HepG2 (cell line): Measurements from ENCODE around the gene UBP1. TPM values are rescaled to one million over a fixed set of nuclear protein-coding genes. Genes with fewer than 3 reads are reported as not detected.

Experiments used
- HOMEZ ChIP-seq: IDR thresholded peaks from 2 replicates; pipeline ENCODE4 v1.6.1; 2016; ENCODE audit warnings: low read depth
- MAFG ChIP-seq: sonication (generic); formaldehyde crosslinking; IDR thresholded peaks from 2 replicates; pipeline ENCODE4 v1.5.1; 2020; ENCODE audit warnings: mild to moderate bottlenecking, missing genetic modification reagents
- PAX8 ChIP-seq: sonication (generic); formaldehyde crosslinking; IDR thresholded peaks from 2 replicates; pipeline ENCODE4 v1.8.0; 2022; ENCODE audit warnings: mild to moderate bottlenecking, missing genetic modification reagents, borderline replicate concordance
- RORA ChIP-seq: sonication (generic); formaldehyde crosslinking; IDR thresholded peaks from 2 replicates; pipeline ENCODE4 v1.5.0; 2020; ENCODE audit warnings: mild to moderate bottlenecking, missing genetic modification reagents, moderate library complexity
- SRSF4 ChIP-seq: fragments of 200-400 bp; formaldehyde crosslinking; IDR thresholded peaks from one replicate; pipeline ENCODE4 v1.6.1; 2018; ENCODE audit warnings: mild to moderate bottlenecking, low read depth, low read length, moderate library complexity; ENCODE audit not compliant: poor library complexity, severe bottlenecking
- TCF7L2 ChIP-seq: IDR thresholded peaks from 2 replicates; pipeline ENCODE4 v1.6.1; 2011; ENCODE audit warnings: mild to moderate bottlenecking, low read depth, low read length, moderate library complexity
- ZBTB34 ChIP-seq: sonication (generic); formaldehyde crosslinking; IDR thresholded peaks from 2 replicates; pipeline ENCODE4 v1.8.0; 2022; ENCODE audit warnings: mild to moderate bottlenecking, missing genetic modification reagents
- ZFY ChIP-seq: sonication (generic); formaldehyde crosslinking; IDR thresholded peaks from 2 replicates; pipeline ENCODE4 v1.4.0; 2020; ENCODE audit warnings: missing genetic modification reagents
- ZNF142 ChIP-seq: sonication (generic); formaldehyde crosslinking; IDR thresholded peaks from 2 replicates; pipeline ENCODE4 v1.4.0; 2020; ENCODE audit warnings: missing genetic modification reagents
- ZNF230 ChIP-seq: sonication (generic); formaldehyde crosslinking; IDR thresholded peaks from 2 replicates; pipeline ENCODE4 v1.4.0; 2020; ENCODE audit warnings: mild to moderate bottlenecking, missing genetic modification reagents
- ZNF280D ChIP-seq: sonication (generic); formaldehyde crosslinking; IDR thresholded peaks from 2 replicates; pipeline ENCODE4 v1.5.1; 2020; ENCODE audit warnings: mild to moderate bottlenecking, missing genetic modification reagents
- ZNF33A ChIP-seq: sonication (generic); formaldehyde crosslinking; IDR thresholded peaks from 2 replicates; pipeline ENCODE4 v1.5.1; 2020; ENCODE audit warnings: missing genetic modification reagents, mild to moderate bottlenecking, moderate library complexity, borderline replicate concordance
- ZNF674 ChIP-seq: sonication (generic); formaldehyde crosslinking; IDR thresholded peaks from 2 replicates; pipeline ENCODE4 v1.5.0; 2020; ENCODE audit warnings: low read depth, mild to moderate bottlenecking, missing genetic modification reagents
- ZNF713 ChIP-seq: sonication (generic); formaldehyde crosslinking; IDR thresholded peaks from 2 replicates; pipeline ENCODE4 v1.4.0; 2020; ENCODE audit warnings: mild to moderate bottlenecking, missing genetic modification reagents
- ZNF788 ChIP-seq: sonication (generic); formaldehyde crosslinking; IDR thresholded peaks from 2 replicates; pipeline ENCODE4 v1.5.0; 2020; ENCODE audit warnings: mild to moderate bottlenecking, missing genetic modification reagents, borderline replicate concordance
- ZNF792 ChIP-seq: IDR thresholded peaks from 2 replicates; pipeline ENCODE4 v1.6.1; 2016
- ZSCAN25 ChIP-seq: sonication (generic); formaldehyde crosslinking; IDR thresholded peaks from 2 replicates; pipeline ENCODE4 v1.8.0; 2022; ENCODE audit warnings: mild to moderate bottlenecking, missing genetic modification reagents
- polyA plus RNA-seq, 8 experiments: library from polyadenylated mRNA; depleted of rRNA in 3 of 8; stranded (reverse) in 7 of 8; unstranded in 1 of 8; fragments of >200 nt; fragmentation: Illumina TruSeq in 4 of 8; extraction: Trizol in 4 of 8; gene quantifications; 2 replicates each; pipeline versions ENCODE4 v1.2.1 to v1.2.3, GENCODE V29; 2011 to 2016; ENCODE audit warnings: low read depth in 4 of 8, missing spikeins in 1 of 8, mixed read lengths in 1 of 8; ENCODE audit not compliant: insufficient read depth in 1 of 8
- total RNA-seq, 5 experiments: library from RNA; depleted of rRNA; stranded (reverse); fragments of >200 nt; fragmentation: Illumina TruSeq; extraction: Trizol; gene quantifications; 2 replicates each; pipeline ENCODE4 v1.2.3, GENCODE V29; 2016; ENCODE audit warnings: low read depth in 1 of 5

UBP1 gene
- total and polyA plus RNA-seq, 2 of the 13 experiments (the other 11 are each of a cell fraction or from before 2014, with no cell fraction given) = 48.3 to 79.9 TPM

GRCh38 chr3:33439546-33440327 is 468 bp downstream of the UBP1 start (continued):
- TF ChIP-seq SRSF4 (no peak), ZNF713 (0 out of 2 replicates have a peak, but pooled peaks have one; percentile 76), TCF7L2 (no peak), HOMEZ (CRISPR knock-in tag) (no peak), ZNF788 (CRISPR knock-in tag) (no peak), ZBTB34 (CRISPR knock-in tag) (no peak), ZNF230 (CRISPR knock-in tag) (0 out of 2 replicates have a peak, but pooled peaks have one; percentile 46), ZNF280D (CRISPR knock-in tag) (no peak), ZNF33A (CRISPR knock-in tag) (no peak), ZNF142 (peak; percentile 52; the same call in 1 of the 2 replicates), PAX8 (CRISPR knock-in tag) (peak; percentile 29; the same call in 1 of the 2 replicates), ZNF674 (CRISPR knock-in tag) (no peak), MAFG (CRISPR knock-in tag) (no peak), RORA (CRISPR knock-in tag) (no peak), ZFY (CRISPR knock-in tag) (peak; percentile 84), ZSCAN25 (CRISPR knock-in tag) (peak; percentile 71), ZNF792 (CRISPR knock-in tag) (0 out of 2 replicates have a peak, but pooled peaks have one; percentile 18)
